Ovary (tissue), 9 donors: ENCODE results near the gene TEAD3. TPM values are rescaled to one million over a fixed set of nuclear protein-coding genes. Genes with fewer than 3 reads are reported as not detected.

Experiments
- DNase-seq, 5 donors: peaks; one replicate each; pipeline ENCODE4 v3.0.0-alpha.2; 2019 to 2020
- H3K27ac ChIP-seq, 2 donors: fragments of 200-600 bp; one replicate each; pipeline versions ENCODE4 v1.5.1 to v1.8.0; 2019 to 2022
- H3K27me3 ChIP-seq: fragments of 200-600 bp; one replicate; pipeline ENCODE4 v1.8.0; 2022
- H3K36me3 ChIP-seq: fragments of 200-600 bp; sonication (generic); one replicate; pipeline ENCODE4 v1.5.1; 2019
- H3K4me1 ChIP-seq: one replicate; pipeline ENCODE4 v1.8.1; 2013; ENCODE audit warnings: mild to moderate bottlenecking, moderate library complexity; ENCODE audit not compliant: insufficient read depth
- H3K4me3 ChIP-seq: fragments of 200-600 bp; sonication (generic); one replicate; pipeline ENCODE4 v1.5.1; 2017
- H3K9me3 ChIP-seq, 2 donors: fragments of 200-600 bp in 1 of 2; sonication (generic) in 1 of 2; one replicate each; pipeline versions ENCODE4 v1.5.1 to v1.8.1; 2013 to 2019; ENCODE audit warnings: mild to moderate bottlenecking in 1 of 2, moderate library complexity in 1 of 2
- CTCF ChIP-seq, 3 donors: fragments of 450-650 bp in 2 of 3; fragments of 200-600 bp in 1 of 3; IDR thresholded peaks; one replicate each; pipeline versions ENCODE4 v1.5.1 to v1.8.0; 2016 to 2022; ENCODE audit warnings: antibody characterized with exemption in 3 of 3, mild to moderate bottlenecking in 1 of 3
- EP300 ChIP-seq: sonication (generic); formaldehyde crosslinking; IDR thresholded peaks from one replicate; pipeline ENCODE4 v1.6.1; 2017; ENCODE audit warnings: antibody characterized with exemption
- POLR2A ChIP-seq: fragments of 450-650 bp; IDR thresholded peaks from one replicate; pipeline ENCODE4 v1.6.1; 2017; ENCODE audit warnings: antibody characterized with exemption, mild to moderate bottlenecking, moderate library complexity
- WGBS, 3 donors: extraction: QIAGEN DNeasy Blood & Tissue Kit in 1 of 3; methylation state at CpG; one replicate each; pipeline versions ENCODE4 v1.1.5 to v1.1.7; 2013 to 2017; 5-methylcytosine and 5-hydroxymethylcytosine counted together
- intact Hi-C, 4 donors: fragments of 100-400 bp; cut with DNase I; formaldehyde crosslinking; loops; one replicate each; pipeline versions ENCODE4 v1.11.0 to v1.15.1; 2022 to 2023
- polyA plus RNA-seq, 2 donors: library from polyadenylated mRNA; stranded (reverse); fragments of 200-250 nt in 1 of 2; fragments of 350-450 nt in 1 of 2; fragmentation: Illumina TruSeq in 1 of 2; extraction: RNeasy Lipid Tissue Mini Kit (QIAGEN cat#74804) in 1 of 2; gene quantifications; one replicate each; pipeline ENCODE4 v1.2.3, GENCODE V29; 2013 to 2014
- total RNA-seq, 7 donors: library from RNA; depleted of rRNA in 2 of 7; stranded (reverse); fragments of >200 nt in 2 of 7; fragmentation: NEBNext Ultra II Directional in 3 of 7; extraction: Animal tissue kit (Norgen Biotek cat#: 25700) in 3 of 7; gene quantifications; one replicate each; pipeline versions ENCODE4 v1.1.0 to v1.2.4, GENCODE V29; 2016 to 2023
- donor health status: DM: no; HTN: no; CAD: no; lungs with moderate emphysema.
- donor health status: DM: no; HTN: no; CAD: no.
- donor health status: Bipolar disorder and iron deficiency.
- donor health status: DM: yes; HTN: yes; CAD: no.
- donor health status: DM: no; HTN: no; CAD: no.
- donor health status: DM: yes; HTN: yes; CAD: no.

TEAD3 gene
- total and polyA plus RNA-seq, 9 donors, result 15.7 to 63.1 (median 35.1) TPM

GRCh38 chr6:35451354-35452182 is 45.3 kb downstream of the TEAD3 start:
- WGBS, 3 donors, result 9 to 12% (median 12%) methylated on average over 20 of the region's 20 CpGs
- H3K27me3 ChIP-seq, result no peaks in the 10 kb centered on the region
- DNase-seq, result peak in 3 of 5 donors; percentile 54 to 67 (median 56)
- H3K4me3 ChIP-seq, result peak overlapping the region; percentile 62
- H3K9me3 ChIP-seq, result no peaks in the 10 kb centered on the region
- intact Hi-C loops, result loop anchor here in 2 of 4 donors (2.0 kb wide), 1 partner anchor 109 kb away; the partner anchor contains the start of gene PPARD (in 2 of the 2)
- TF ChIP-seq EP300 (no peak), POLR2A (no peak), CTCF (IDR thresholded peaks at IDR 0.05) (no peak)
- peaks cover 7% of the 10 kb centered on the region for H3K4me1 ChIP-seq
- no peaks in the 10 kb centered on the region for H3K36me3 ChIP-seq
- H3K27ac ChIP-seq, result peak overlapping the region; percentile 18 to 71

GRCh38 chr6:35449287-35449881 is 47.5 kb downstream of the TEAD3 start:
- Histone ChIP-seq H3K4me3 (no peak overlapping the region), H3K4me1 (peaks cover 6% of the 10 kb centered on the region), H3K27me3 (no peaks in the 10 kb centered on the region), H3K27ac (no peak overlapping the region), H3K36me3 (no peaks in the 10 kb centered on the region), H3K9me3 (no peaks in the 10 kb centered on the region)
- 27 to 36% (median 33%) methylated on average over 14 of the region's 14 CpGs for WGBS, 3 donors
- intact Hi-C loops, result loop anchor here in 2 of 4 donors (1.0 to 2.0 kb wide), 2 partner anchors 107 kb away; partner anchors contain the start of gene PPARD (in 2 of the 2)
- TF ChIP-seq POLR2A (no peak), EP300 (no peak), CTCF (IDR thresholded peaks at IDR 0.05) (peak; percentile 62 to 86 (median 79))
- DNase-seq, result peak in 1 of 5 donors; percentile 37

DNA sequence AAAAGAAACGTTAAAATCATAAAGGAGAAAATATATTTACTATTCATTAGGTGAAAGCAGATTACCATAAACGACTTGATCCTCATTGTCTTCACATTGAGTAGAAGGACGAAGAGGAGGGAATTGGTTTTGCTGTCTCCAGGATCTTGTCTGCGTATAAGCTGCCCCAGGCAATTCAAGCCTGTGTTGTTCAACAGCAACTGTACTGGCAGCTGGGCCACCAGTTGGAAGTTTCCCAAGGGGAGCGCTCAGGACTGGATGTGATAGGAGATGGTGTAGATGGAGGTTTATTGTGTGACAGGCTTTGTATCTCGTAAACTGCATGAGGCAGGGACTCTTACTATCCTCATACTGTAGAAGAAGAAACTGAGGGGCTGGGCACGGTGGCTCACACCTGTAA is 48.7 kb downstream of the TEAD3 start:
- Histone ChIP-seq H3K27ac (no peak overlapping the region), H3K27me3 (no peaks in the 10 kb centered on the region), H3K4me1 (peaks cover 1% of the 10 kb centered on the region), H3K36me3 (no peaks in the 10 kb centered on the region), H3K4me3 (no peak overlapping the region), H3K9me3 (no peaks in the 10 kb centered on the region)
- WGBS, 3 donors, result 64 to 79% (median 76%) methylated on average over 7 of the region's 7 CpGs
- TF ChIP-seq POLR2A (no peak), EP300 (no peak), CTCF (IDR thresholded peaks at IDR 0.05) (no peak)
- intact Hi-C loops, result loop anchor here in 1 of 4 donors (2.0 kb wide), 1 partner anchor 105 kb away; the partner anchor contains the start of gene PPARD
- DNase-seq, result no peak

DNA sequence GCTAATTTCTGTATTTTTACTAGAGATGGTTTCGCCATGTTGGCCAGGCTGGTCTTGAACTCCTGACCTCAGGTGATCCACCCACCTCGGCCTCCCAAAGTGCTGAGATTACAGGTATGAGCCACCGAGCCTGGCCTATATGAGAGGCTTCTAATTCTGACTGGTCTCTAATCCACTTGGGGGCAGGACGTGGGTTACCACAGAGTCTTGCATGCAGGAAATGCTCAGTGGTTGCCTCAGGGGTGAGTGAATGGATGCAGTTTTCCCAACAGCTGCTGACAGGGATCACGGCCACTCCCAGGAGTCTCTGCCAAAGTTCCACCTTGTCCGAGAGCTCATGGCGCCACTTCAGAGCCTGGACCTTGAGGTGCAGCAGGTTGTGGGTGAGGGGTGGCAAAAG is 51.2 kb downstream of the TEAD3 start:
- WGBS, 3 donors, result 84 to 89% (median 87%) methylated on average over 6 to 7 of the region's 7 CpGs
- Histone ChIP-seq H3K4me3 (no peak overlapping the region), H3K4me1 (no peaks in the 10 kb centered on the region), H3K27ac (no peak overlapping the region), H3K36me3 (no peaks in the 10 kb centered on the region), H3K27me3 (no peaks in the 10 kb centered on the region), H3K9me3 (no peaks in the 10 kb centered on the region)
- TF ChIP-seq EP300 (no peak), POLR2A (no peak), CTCF (IDR thresholded peaks at IDR 0.05) (no peak)
- intact Hi-C loops, result no loop called here
- no peak for DNase-seq
